Cardiac fibroblast (primary cell): Measurements from ENCODE around the gene SLC23A3.

Experiments used
- DNase-seq, 2 donors: peaks; one replicate each; pipeline versions ENCODE4 v3.0.0 to v3.0.0-alpha.2; 2010; ENCODE audit warnings: low read depth in 2 of 2
- H3K4me3 ChIP-seq, 2 donors: replicated peaks in 1 of 2; 1 replicate in 1 of 2; 2 replicates in 1 of 2; pipeline ENCODE4 v1.5.1; 2011; ENCODE audit warnings: low read depth in 2 of 2, low read length in 2 of 2, mild to moderate bottlenecking in 2 of 2, moderate library complexity in 1 of 2
- CTCF ChIP-seq: IDR thresholded peaks from one replicate; pipeline ENCODE4 v1.5.1; 2011; ENCODE audit warnings: low read depth, mild to moderate bottlenecking, low read length, inconsistent platforms

SLC23A3 gene

GRCh38 chr2:219158025-219158424, 11.8 kb downstream of the SLC23A3 start:
- TF ChIP-seq CTCF, result no peak
- DNase-seq, result no peak
- no peak overlapping the region for H3K4me3 ChIP-seq

- H3K4me3 ChIP-seq, result no peak overlapping the region
- TF ChIP-seq CTCF, result no peak
- DNase-seq, result no peak
These were observed 12.4 kb downstream of the SLC23A3 start for GRCh38 chr2:219157396-219157795.

GRCh38 chr2:219155054-219155644, 14.7 kb downstream of the SLC23A3 start:
- DNase-seq, result peak; percentile 84
- no peak overlapping the region for H3K4me3 ChIP-seq
- peak; percentile 30 for TF ChIP-seq CTCF

- no peak for TF ChIP-seq CTCF
- DNase-seq, result peak; percentile 29 to 43
- no peak overlapping the region for H3K4me3 ChIP-seq
These were observed 20.2 kb downstream of the SLC23A3 start for GRCh38 chr2:219149667-219150066.

- peak; percentile 65 to 70 for DNase-seq
These were observed 27.5 kb downstream of the SLC23A3 start for GRCh38 chr2:219142329-219142728.

GRCh38 chr2:219140722-219141121, 29.1 kb downstream of the SLC23A3 start:
- no peak for DNase-seq
- no peak for TF ChIP-seq CTCF
- H3K4me3 ChIP-seq, result no peak overlapping the region

More at GRCh38 chr2:219142329-219142728, 27.5 kb downstream of the SLC23A3 start:
- no peak overlapping the region for H3K4me3 ChIP-seq
- TF ChIP-seq CTCF, result peak; percentile 26

GRCh38 chr2:219133976-219134375, 35.9 kb downstream of the SLC23A3 start:
- no peak for DNase-seq
- no peak for TF ChIP-seq CTCF
- no peak overlapping the region for H3K4me3 ChIP-seq
